ENCODE results near the gene LRRK1. TPM values are rescaled to one million over a fixed set of nuclear protein-coding genes. Genes with fewer than 3 reads are reported as not detected.

Gene LRRK1
- total and polyA plus RNA-seq, 2 experiments from 2014 or later = 6.2 to 6.4 TPM

DNA sequence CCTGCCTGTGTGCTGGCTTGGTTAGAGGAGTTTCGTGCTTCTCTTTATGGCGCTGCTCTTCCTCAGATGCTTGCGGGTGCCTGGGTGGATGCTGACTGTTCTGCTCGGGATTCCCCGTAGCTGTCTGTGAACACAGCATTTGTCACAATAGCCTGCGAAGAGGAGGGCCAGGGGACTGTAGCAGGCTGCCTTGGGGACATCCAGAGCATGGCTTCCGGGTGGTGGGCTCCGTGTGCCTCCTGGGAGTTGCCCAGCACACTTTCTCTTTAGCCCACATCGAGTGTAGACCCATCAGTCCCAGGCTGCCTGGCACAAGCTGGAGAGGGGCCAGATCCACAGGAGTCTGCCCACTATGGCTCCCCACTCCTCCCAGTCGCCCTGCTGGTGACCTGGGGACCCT lies 22.4 kb downstream of the LRRK1 start:
- Histone ChIP-seq H3K27me3 (replicated peaks; ENCODE audit: insufficient read depth) (no peaks in the 10 kb centered on the region), H3K79me2 (ENCODE audit: insufficient read depth) (no peaks in the 10 kb centered on the region), H3K9me2 (ENCODE audit: insufficient read depth) (no peaks in the 10 kb centered on the region), H3K9ac (no peak overlapping the region), H3K27ac (no peak overlapping the region), H3K9me3 (ENCODE audit: low read depth) (no peaks in the 10 kb centered on the region), H3K4me3 (no peak overlapping the region), H3K4me2 (ENCODE audit: unreplicated experiment) (no peak overlapping the region), H2AFZ (no peak overlapping the region), H3K4me1 (ENCODE audit: insufficient read depth) (peaks cover 17% of the 10 kb centered on the region), H4K20me1 (ENCODE audit: insufficient read depth) (no peaks in the 10 kb centered on the region), H3F3A (ENCODE audit: insufficient read depth) (0 out of 2 replicates have a peak, but pooled peaks cover 6% of the 10 kb centered on the region), H3K36me3 (ENCODE audit: low read depth) (no peaks in the 10 kb centered on the region)
- no peak for DNase-seq
- in situ Hi-C loops (cut with MboI) = no loop called here
- 88 to 89% methylated on average over 9 to 10 of the region's 10 CpGs for WGBS, 2 experiments (ENCODE audit: low coverage in 1 of 2, low lambda C conversion rate in 2 of 2, missing lambda C conversion rate in 2 of 2)
- TF ChIP-seq EZH2 (IDR thresholded peaks at IDR 0.05; ENCODE audit: insufficient read depth, poor library complexity, severe bottlenecking) = no peak
- no peak for TF ChIP-seq EZH2phosphoT487 (IDR thresholded peaks at IDR 0.05; ENCODE audit: insufficient read depth, low read depth)

DNA sequence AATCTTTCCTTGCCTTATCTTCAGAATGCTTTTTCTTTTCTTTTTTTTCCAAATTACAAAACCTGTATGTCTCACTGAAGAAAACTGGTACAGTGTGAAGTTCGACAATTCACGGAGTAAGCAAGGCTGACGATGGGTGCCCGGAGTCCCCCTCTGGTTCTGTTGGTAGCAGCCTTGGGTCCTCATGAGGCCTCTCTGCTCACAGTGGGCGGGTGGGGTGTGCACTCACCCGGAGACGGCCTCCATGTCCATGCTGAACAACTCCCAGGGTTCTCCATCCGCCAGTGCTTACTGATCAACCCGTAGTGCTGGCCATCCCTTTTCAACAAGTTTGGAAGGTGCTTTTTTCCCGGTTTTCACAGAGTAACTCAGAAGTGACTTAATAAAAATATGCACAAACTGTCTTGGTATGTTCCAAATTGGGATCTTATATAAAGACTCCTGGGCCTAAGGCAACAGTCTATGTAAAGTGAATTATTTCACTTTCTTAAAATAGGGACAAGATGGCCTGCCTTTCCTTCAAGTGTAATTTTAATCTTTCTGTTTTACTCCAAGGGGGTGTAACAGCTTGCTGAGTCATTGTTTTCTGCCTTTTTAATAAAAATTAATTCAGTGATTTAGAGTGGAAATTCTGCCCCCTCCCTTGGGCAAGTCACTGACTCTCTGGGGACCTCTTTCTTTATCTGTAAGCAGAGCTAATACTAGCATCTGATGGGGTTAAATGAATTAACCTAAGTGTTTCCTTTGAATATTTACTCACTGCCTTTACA lies 23.7 kb downstream of the LRRK1 start:
- in situ Hi-C loops (cut with MboI) = no loop called here
- Histone ChIP-seq H3K36me3 (ENCODE audit: low read depth) (no peaks in the 10 kb centered on the region), H3K4me3 (no peak overlapping the region), H4K20me1 (ENCODE audit: insufficient read depth) (no peaks in the 10 kb centered on the region), H3K9ac (no peak overlapping the region), H3K79me2 (ENCODE audit: insufficient read depth) (no peaks in the 10 kb centered on the region), H3F3A (ENCODE audit: insufficient read depth) (0 out of 2 replicates have a peak, but pooled peaks cover 6% of the 10 kb centered on the region), H3K4me2 (ENCODE audit: unreplicated experiment) (no peak overlapping the region), H3K9me2 (ENCODE audit: insufficient read depth) (no peaks in the 10 kb centered on the region), H2AFZ (no peak overlapping the region), H3K9me3 (ENCODE audit: low read depth) (no peaks in the 10 kb centered on the region), H3K27me3 (replicated peaks; ENCODE audit: insufficient read depth) (no peaks in the 10 kb centered on the region), H3K27ac (no peak overlapping the region), H3K4me1 (ENCODE audit: insufficient read depth) (peaks cover 17% of the 10 kb centered on the region)
- DNase-seq = peak; percentile 32
- WGBS, 2 experiments (ENCODE audit: low coverage in 1 of 2, low lambda C conversion rate in 2 of 2, missing lambda C conversion rate in 2 of 2) = 79 to 83% methylated on average over 10 of the region's 10 CpGs
- TF ChIP-seq EZH2 (IDR thresholded peaks at IDR 0.05; ENCODE audit: insufficient read depth, poor library complexity, severe bottlenecking) (no peak), EZH2phosphoT487 (IDR thresholded peaks at IDR 0.05; ENCODE audit: insufficient read depth, low read depth) (no peak)

DNA sequence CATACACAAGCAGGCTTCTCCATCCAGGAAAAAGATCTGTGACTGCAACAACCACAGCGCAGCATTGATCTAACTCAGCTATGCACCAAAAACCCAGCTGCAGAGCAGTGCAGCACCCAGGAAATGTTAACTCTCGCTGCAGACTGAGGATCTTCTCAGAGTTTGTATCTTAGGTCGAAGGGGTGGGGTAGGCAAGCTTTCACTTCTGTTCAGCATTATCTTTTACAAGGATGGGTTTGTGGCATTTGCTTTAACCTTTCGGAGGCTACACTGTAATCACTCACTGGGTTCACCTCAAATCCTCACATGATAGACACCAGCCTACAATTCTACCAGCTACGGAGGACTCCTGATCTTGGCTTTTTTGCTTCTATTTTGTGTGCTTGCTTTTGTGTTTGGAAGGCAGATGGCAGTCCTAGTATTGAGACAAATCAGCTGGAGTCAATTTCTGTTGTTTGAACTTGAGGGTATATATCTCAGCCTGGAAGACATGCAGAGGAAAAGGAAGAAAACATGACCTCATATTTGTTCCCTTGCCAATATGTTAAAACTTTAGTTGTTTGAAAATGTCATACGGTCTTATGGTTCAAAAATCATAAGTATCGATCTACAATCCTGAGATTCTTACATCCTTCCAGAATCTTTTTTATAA lies 25.2 kb downstream of the LRRK1 start:
- Histone ChIP-seq H4K20me1 (ENCODE audit: insufficient read depth) (no peaks in the 10 kb centered on the region), H3K79me2 (ENCODE audit: insufficient read depth) (no peaks in the 10 kb centered on the region), H2AFZ (peak overlapping the region; percentile 50), H3K4me3 (0 out of 2 replicates have a peak overlapping the region, but pooled peaks have one; percentile 15), H3K27ac (no peak overlapping the region), H3K9me2 (ENCODE audit: insufficient read depth) (no peaks in the 10 kb centered on the region), H3K4me1 (ENCODE audit: insufficient read depth) (peaks cover 17% of the 10 kb centered on the region), H3K36me3 (ENCODE audit: low read depth) (peaks cover 3% of the 10 kb centered on the region; the same call in 1 of the 2 replicates), H3K9me3 (ENCODE audit: low read depth) (no peaks in the 10 kb centered on the region), H3F3A (ENCODE audit: insufficient read depth) (0 out of 2 replicates have a peak, but pooled peaks cover 6% of the 10 kb centered on the region), H3K27me3 (replicated peaks; ENCODE audit: insufficient read depth) (no peaks in the 10 kb centered on the region), H3K9ac (no peak overlapping the region), H3K4me2 (ENCODE audit: unreplicated experiment) (peak overlapping the region; percentile 69)
- 18 to 21% methylated on average over 7 of the region's 7 CpGs for WGBS, 2 experiments (ENCODE audit: low coverage in 1 of 2, low lambda C conversion rate in 2 of 2, missing lambda C conversion rate in 2 of 2)
- peak; percentile 34 for DNase-seq
- in situ Hi-C loops (cut with MboI) = no loop called here
- TF ChIP-seq EZH2phosphoT487 (IDR thresholded peaks at IDR 0.05; ENCODE audit: insufficient read depth, low read depth) (no peak), EZH2 (IDR thresholded peaks at IDR 0.05; ENCODE audit: insufficient read depth, poor library complexity, severe bottlenecking) (no peak)

DNA sequence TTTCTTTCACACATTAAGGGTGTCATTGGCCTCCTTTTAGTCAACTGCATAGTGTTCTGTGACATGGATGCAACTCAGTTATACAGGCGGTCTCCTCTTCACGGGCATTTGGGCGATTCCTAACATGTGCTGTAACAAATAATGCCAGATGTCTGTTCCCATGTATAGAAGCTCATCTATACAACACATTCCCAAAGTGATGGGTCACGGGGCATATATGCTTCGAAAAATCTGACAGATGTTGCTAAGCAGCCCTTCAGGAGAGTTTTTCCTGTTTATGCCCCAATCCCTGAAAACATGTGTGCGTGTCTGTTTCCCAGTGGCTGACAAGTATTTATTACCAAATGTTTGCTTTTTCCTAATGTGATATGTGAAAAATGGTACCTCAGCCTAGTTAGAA lies 25.8 kb downstream of the LRRK1 start:
- H3K4me2 ChIP-seq (ENCODE audit: unreplicated experiment) = no peak overlapping the region
- H3K27ac ChIP-seq = no peak overlapping the region

More for the DNA sequence above, 25.8 kb downstream of the LRRK1 start:
- H2AFZ ChIP-seq = peak overlapping the region; percentile 50; the same call in 1 of the 2 replicates
- no peak overlapping the region for H3K4me3 ChIP-seq
- H3F3A ChIP-seq (ENCODE audit: insufficient read depth) = 0 out of 2 replicates have a peak, but pooled peaks cover 6% of the 10 kb centered on the region
- no peaks in the 10 kb centered on the region for H4K20me1 ChIP-seq (ENCODE audit: insufficient read depth)
- DNase-seq = no peak
- H3K36me3 ChIP-seq (ENCODE audit: low read depth) = peaks cover 3% of the 10 kb centered on the region; the same call in 1 of the 2 replicates
- no peaks in the 10 kb centered on the region for H3K9me2 ChIP-seq (ENCODE audit: insufficient read depth)
- WGBS, 2 experiments (ENCODE audit: low coverage in 1 of 2, low lambda C conversion rate in 2 of 2, missing lambda C conversion rate in 2 of 2) = 52 to 53% methylated on average over 6 of the region's 6 CpGs
- peaks cover 17% of the 10 kb centered on the region for H3K4me1 ChIP-seq (ENCODE audit: insufficient read depth)
- in situ Hi-C loops (cut with MboI) = no loop called here
- H3K9me3 ChIP-seq (ENCODE audit: low read depth) = no peaks in the 10 kb centered on the region
- no peak for TF ChIP-seq EZH2phosphoT487 (IDR thresholded peaks at IDR 0.05; ENCODE audit: insufficient read depth, low read depth)
- no peak for TF ChIP-seq EZH2 (IDR thresholded peaks at IDR 0.05; ENCODE audit: insufficient read depth, poor library complexity, severe bottlenecking)
- no peak overlapping the region for H3K9ac ChIP-seq
- no peaks in the 10 kb centered on the region for H3K79me2 ChIP-seq (ENCODE audit: insufficient read depth)
- H3K27me3 ChIP-seq (replicated peaks; ENCODE audit: insufficient read depth) = no peaks in the 10 kb centered on the region
